ENCODE data around the gene COX8A.

Gene COX8A

GRCh38 chr11:64017945-64018224 is 43.5 kb downstream of the COX8A start:
- TF ChIP-seq ZFP30 (CRISPR knock-in tag; IDR thresholded peaks at IDR 0.05) = no peak
- TF ChIP-seq POU6F1 (CRISPR knock-in tag; IDR thresholded peaks at IDR 0.05; ENCODE audit: borderline replicate concordance, low read depth) = no peak
- no peak for TF ChIP-seq TCF4 (CRISPR knock-in tag; IDR thresholded peaks at IDR 0.05; ENCODE audit: borderline replicate concordance)
- TF ChIP-seq OSR1 (CRISPR knock-in tag; IDR thresholded peaks at IDR 0.05) = no peak
- no peak for TF ChIP-seq GLIS3 (CRISPR knock-in tag; IDR thresholded peaks at IDR 0.05)
- no peak for TF ChIP-seq PPARA (CRISPR knock-in tag; IDR thresholded peaks at IDR 0.05; ENCODE audit: borderline replicate concordance)
- no peak for TF ChIP-seq ZNF70 (CRISPR knock-in tag; IDR thresholded peaks at IDR 0.05)
- no peak for TF ChIP-seq CSRNP3 (CRISPR knock-in tag; IDR thresholded peaks at IDR 0.05)
- no peak for TF ChIP-seq ZNF8 (CRISPR knock-in tag; IDR thresholded peaks at IDR 0.05)
- TF ChIP-seq ZFP3 (CRISPR knock-in tag; IDR thresholded peaks at IDR 0.05) = no peak
- no peak for TF ChIP-seq TSHZ2 (CRISPR knock-in tag; IDR thresholded peaks at IDR 0.05)
- TF ChIP-seq CSDC2 (CRISPR knock-in tag; IDR thresholded peaks at IDR 0.05) = no peak
- TF ChIP-seq CREB5 (CRISPR knock-in tag; IDR thresholded peaks at IDR 0.05; ENCODE audit: low read depth) = no peak
- TF ChIP-seq ISL1 (CRISPR knock-in tag; IDR thresholded peaks at IDR 0.05) = no peak
- TF ChIP-seq PATZ1 (CRISPR knock-in tag; IDR thresholded peaks at IDR 0.05; ENCODE audit: borderline replicate concordance) = no peak
- TF ChIP-seq TOX (CRISPR knock-in tag; IDR thresholded peaks at IDR 0.05; ENCODE audit: borderline replicate concordance) = no peak
- no peak for TF ChIP-seq SNAI2 (CRISPR knock-in tag; IDR thresholded peaks at IDR 0.05)
- TF ChIP-seq ZNF565 (CRISPR knock-in tag; conservative IDR thresholded peaks at IDR 0.05; ENCODE audit: low read depth) = no peak
- no peak for TF ChIP-seq BACH2 (CRISPR knock-in tag; IDR thresholded peaks at IDR 0.05; ENCODE audit: borderline replicate concordance)
- no peak for ATAC-seq

- ATAC-seq = no peak
- TF ChIP-seq ZC3H10 (CRISPR knock-in tag; IDR thresholded peaks at IDR 0.05) = no peak
- no peak for TF ChIP-seq PATZ1 (CRISPR knock-in tag; IDR thresholded peaks at IDR 0.05; ENCODE audit: borderline replicate concordance)
- TF ChIP-seq BACH2 (CRISPR knock-in tag; IDR thresholded peaks at IDR 0.05; ENCODE audit: borderline replicate concordance) = no peak
- no peak for TF ChIP-seq TCF4 (CRISPR knock-in tag; IDR thresholded peaks at IDR 0.05; ENCODE audit: borderline replicate concordance)
- no peak for TF ChIP-seq CSRNP3 (CRISPR knock-in tag; IDR thresholded peaks at IDR 0.05)
- TF ChIP-seq GLIS3 (CRISPR knock-in tag; IDR thresholded peaks at IDR 0.05) = no peak
- TF ChIP-seq ZNF8 (CRISPR knock-in tag; IDR thresholded peaks at IDR 0.05) = no peak
- no peak for TF ChIP-seq OSR1 (CRISPR knock-in tag; IDR thresholded peaks at IDR 0.05)
Observed at GRCh38 chr11:64018310-64018709, 43.9 kb downstream of the COX8A start.

All from SK-N-SH treated with all-trans-retinoic acid at 6 μM for 48 hours (cell line).